Smooth muscle cell (in vitro differentiated cells): ENCODE data around the gene PEX7. TPM values are rescaled to one million over a fixed set of nuclear protein-coding genes. Genes with fewer than 3 reads are reported as not detected.
"Not testable (repeated sequence)": the region's sequence is repeated elsewhere in the genome, so short reads cannot be mapped to it uniquely, and the experiment has no call there.

ENCODE experiments used
- DNase-seq: peaks from one replicate; lab custom pipeline; 2025; ENCODE audit not compliant: unreplicated experiment; lab: John Stamatoyannopoulos, UW
- H2AFZ ChIP-seq: fragments of 200-600 bp; sonication (generic); 2 replicates; pipeline ENCODE4 v1.6.0; 2016; ENCODE audit warnings: antibody characterized with exemption, low read depth, mild to moderate bottlenecking
- H3F3A ChIP-seq: fragments of 200-600 bp; sonication (generic); 2 replicates; pipeline ENCODE4 v1.6.0; 2017; ENCODE audit warnings: antibody characterized with exemption, low read depth
- H3K27ac ChIP-seq: fragments of 200-600 bp; sonication (generic); 2 replicates; pipeline ENCODE4 v1.5.1; 2016; ENCODE audit warnings: low read depth, mild to moderate bottlenecking
- H3K27me3 ChIP-seq: fragments of 200-600 bp; sonication (generic); 2 replicates; pipeline ENCODE4 v1.6.1; 2016; ENCODE audit warnings: low read depth, mild to moderate bottlenecking
- H3K36me3 ChIP-seq: fragments of 200-600 bp; sonication (generic); 2 replicates; pipeline ENCODE4 v1.5.1; 2016; ENCODE audit warnings: low read depth
- H3K4me1 ChIP-seq: fragments of 200-600 bp; sonication (generic); 2 replicates; pipeline ENCODE4 v1.5.1; 2016; ENCODE audit warnings: low read depth
- H3K4me2 ChIP-seq: fragments of 200-600 bp; sonication (generic); 2 replicates; pipeline ENCODE4 v1.6.0; 2016; ENCODE audit warnings: mild to moderate bottlenecking
- H3K4me3 ChIP-seq: fragments of 200-600 bp; sonication (generic); 2 replicates; pipeline ENCODE4 v1.5.1; 2016; ENCODE audit warnings: mild to moderate bottlenecking
- H3K79me2 ChIP-seq: fragments of 200-600 bp; sonication (generic); 2 replicates; pipeline ENCODE4 v1.6.0; 2016; ENCODE audit warnings: low read depth, mild to moderate bottlenecking
- H3K9ac ChIP-seq: fragments of 200-600 bp; sonication (generic); 2 replicates; pipeline ENCODE4 v1.6.0; 2016; ENCODE audit warnings: low read depth
- H3K9me3 ChIP-seq: fragments of 200-600 bp; sonication (generic); replicated peaks from 2 replicates; pipeline ENCODE4 v1.5.1; 2016; ENCODE audit warnings: low read depth
- H4K20me1 ChIP-seq: fragments of 200-600 bp; sonication (generic); 2 replicates; pipeline ENCODE4 v1.6.0; 2016; ENCODE audit warnings: low read depth
- WGBS: methylation state at CpG from one replicate; pipeline ENCODE4 v1.1.7; 2016; ENCODE audit warnings: low lambda C conversion rate; 5-methylcytosine and 5-hydroxymethylcytosine counted together
- polyA plus RNA-seq: library from polyadenylated mRNA; unstranded; fragments of >200 nt; fragmentation: Nextera tagmentation; extraction: Ambion mirVana; gene quantifications from 2 replicates; pipeline ENCODE4 v1.2.1, GENCODE V29; 2016
- total RNA-seq: library from RNA; depleted of rRNA; stranded (reverse); fragments of >200 nt; gene quantifications from 2 replicates; pipeline ENCODE4 v1.2.3, GENCODE V29; 2014
- TF ChIP-seq, protein P1 (sequence below): fragments of 200-600 bp; sonication (generic); IDR thresholded peaks from 2 replicates; pipeline ENCODE4 v1.5.1; 2017; ENCODE audit warnings: borderline replicate concordance, mild to moderate bottlenecking, antibody characterized with exemption; ENCODE audit not compliant: insufficient read depth, poor library complexity, severe bottlenecking

PEX7 gene
- total and polyA plus RNA-seq, 2 experiments from 2014 or later, result 10.3 to 14.4 TPM

DNA sequence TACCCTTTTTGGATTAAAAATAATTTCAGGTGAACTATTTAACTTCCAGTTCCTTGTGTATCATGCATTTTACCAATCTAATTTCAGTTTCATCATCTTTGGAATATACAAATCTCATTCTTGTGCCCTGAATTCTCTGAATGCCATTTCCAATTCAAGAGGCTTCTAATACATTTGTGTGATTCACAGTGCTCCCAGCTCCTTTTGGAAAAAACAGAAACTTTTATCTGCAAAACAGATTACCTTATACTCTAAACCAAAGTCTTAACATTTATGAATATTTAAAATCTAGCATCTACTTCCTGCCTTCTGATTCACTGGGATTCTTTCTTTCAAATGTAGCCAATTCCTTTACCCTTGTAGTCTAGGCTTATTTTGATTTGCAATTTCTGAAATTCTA, 11.1 kb upstream of the PEX7 start:
- Histone ChIP-seq H3K36me3 (no peaks in the 10 kb centered on the region), H3K9ac (no peak overlapping the region), H3K27me3 (no peaks in the 10 kb centered on the region), H3K4me3 (no peak overlapping the region), H3K4me1 (no peaks in the 10 kb centered on the region), H3K27ac (no peak overlapping the region), H2AFZ (peak overlapping the region; percentile 60), H3F3A (no peaks in the 10 kb centered on the region), H3K79me2 (no peaks in the 10 kb centered on the region), H4K20me1 (no peaks in the 10 kb centered on the region), H3K9me3 (no peaks in the 10 kb centered on the region), H3K4me2 (no peak overlapping the region)
- TF ChIP-seq, protein P1, sequence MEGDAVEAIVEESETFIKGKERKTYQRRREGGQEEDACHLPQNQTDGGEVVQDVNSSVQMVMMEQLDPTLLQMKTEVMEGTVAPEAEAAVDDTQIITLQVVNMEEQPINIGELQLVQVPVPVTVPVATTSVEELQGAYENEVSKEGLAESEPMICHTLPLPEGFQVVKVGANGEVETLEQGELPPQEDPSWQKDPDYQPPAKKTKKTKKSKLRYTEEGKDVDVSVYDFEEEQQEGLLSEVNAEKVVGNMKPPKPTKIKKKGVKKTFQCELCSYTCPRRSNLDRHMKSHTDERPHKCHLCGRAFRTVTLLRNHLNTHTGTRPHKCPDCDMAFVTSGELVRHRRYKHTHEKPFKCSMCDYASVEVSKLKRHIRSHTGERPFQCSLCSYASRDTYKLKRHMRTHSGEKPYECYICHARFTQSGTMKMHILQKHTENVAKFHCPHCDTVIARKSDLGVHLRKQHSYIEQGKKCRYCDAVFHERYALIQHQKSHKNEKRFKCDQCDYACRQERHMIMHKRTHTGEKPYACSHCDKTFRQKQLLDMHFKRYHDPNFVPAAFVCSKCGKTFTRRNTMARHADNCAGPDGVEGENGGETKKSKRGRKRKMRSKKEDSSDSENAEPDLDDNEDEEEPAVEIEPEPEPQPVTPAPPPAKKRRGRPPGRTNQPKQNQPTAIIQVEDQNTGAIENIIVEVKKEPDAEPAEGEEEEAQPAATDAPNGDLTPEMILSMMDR, result no peak
- no peak for DNase-seq

DNA sequence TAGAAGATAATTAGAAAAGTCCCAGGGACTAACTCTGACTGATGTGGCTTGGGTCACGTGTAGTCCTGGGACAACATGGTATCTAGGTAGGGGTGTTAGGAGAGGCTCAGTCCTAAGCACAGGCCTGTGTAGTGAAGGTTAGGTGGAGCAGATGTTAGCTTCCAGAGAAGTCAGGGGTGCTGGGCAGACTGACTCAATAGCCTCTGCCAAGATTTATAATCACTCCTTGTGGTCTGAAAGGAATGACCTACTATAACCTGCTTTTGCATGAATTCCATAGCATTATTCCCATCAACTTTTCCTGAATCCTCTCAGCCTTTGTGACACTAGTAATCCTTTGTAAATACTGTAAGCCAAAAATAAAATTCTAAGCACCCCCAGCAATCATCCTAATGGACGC, 10.2 kb upstream of the PEX7 start:
- no peak overlapping the region for H3K9ac ChIP-seq
- 86% methylated on average over 2 of the region's 2 CpGs for WGBS
- no peaks in the 10 kb centered on the region for H4K20me1 ChIP-seq
- H3K36me3 ChIP-seq, result no peaks in the 10 kb centered on the region
- H3K4me1 ChIP-seq, result no peaks in the 10 kb centered on the region
- DNase-seq, result no peak
- no peaks in the 10 kb centered on the region for H3F3A ChIP-seq
- H3K79me2 ChIP-seq, result no peaks in the 10 kb centered on the region
- no peak overlapping the region for H2AFZ ChIP-seq
- no peak overlapping the region for H3K4me2 ChIP-seq
- H3K27me3 ChIP-seq, result peaks cover under 1% of the 10 kb centered on the region
- TF ChIP-seq, protein P1, result no peak
- H3K9me3 ChIP-seq, result no peaks in the 10 kb centered on the region
- no peak overlapping the region for H3K4me3 ChIP-seq
- no peak overlapping the region for H3K27ac ChIP-seq

DNA sequence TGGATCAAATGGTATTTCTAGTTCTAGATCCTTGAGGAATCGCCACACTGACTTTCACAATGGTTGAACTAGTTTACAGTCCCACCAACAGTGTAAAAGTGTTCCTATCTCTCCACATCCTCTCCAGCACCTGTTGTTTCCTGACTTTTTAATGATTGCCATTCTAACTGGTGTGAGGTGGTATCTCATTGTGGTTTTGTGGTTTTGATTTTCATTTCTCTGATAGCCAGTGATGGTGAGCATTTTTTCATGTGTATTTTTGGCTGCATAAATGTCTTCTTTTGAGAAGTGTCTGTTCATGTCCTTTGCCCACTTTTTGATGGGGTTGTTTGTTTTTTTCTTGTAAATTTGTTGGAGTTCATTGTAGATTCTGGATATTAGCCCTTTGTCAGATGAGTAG, 6.8 kb upstream of the PEX7 start:
- H3K27ac ChIP-seq, H2AFZ ChIP-seq, H3K4me1 ChIP-seq, DNase-seq, H3K4me3 ChIP-seq, H3F3A ChIP-seq, H4K20me1 ChIP-seq, H3K9ac ChIP-seq, H3K4me2 ChIP-seq, H3K36me3 ChIP-seq, H3K79me2 ChIP-seq, H3K9me3 ChIP-seq: not testable (repeated sequence)
- WGBS, result 83% methylated on average over 1 of the region's 1 CpG
- peaks cover 26% of the 10 kb centered on the region for H3K27me3 ChIP-seq

DNA sequence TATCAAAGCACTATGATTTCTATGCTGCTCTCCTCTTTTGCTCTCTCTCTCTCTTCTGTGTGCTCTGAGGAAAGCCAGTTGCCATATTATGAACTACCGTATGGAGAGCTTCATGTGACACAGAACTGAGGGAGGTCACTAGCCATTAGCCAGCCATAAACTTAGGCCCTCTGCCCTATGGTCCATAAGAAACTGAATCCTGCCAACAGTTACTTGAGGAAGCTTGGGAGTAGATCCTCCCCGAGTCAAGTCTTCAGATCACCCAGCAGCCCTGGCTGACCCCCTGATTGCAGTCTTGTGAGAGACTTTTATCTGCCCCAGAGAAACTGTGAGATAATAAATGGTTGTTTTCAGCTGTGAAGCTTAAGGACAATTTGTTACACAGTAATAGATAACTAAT, 5.7 kb upstream of the PEX7 start:
- Histone ChIP-seq H3K27me3 (peaks cover 26% of the 10 kb centered on the region), H3K9me3 (no peaks in the 10 kb centered on the region), H3K79me2 (no peaks in the 10 kb centered on the region), H3F3A (no peaks in the 10 kb centered on the region), H2AFZ (no peak overlapping the region), H3K27ac (no peak overlapping the region), H3K4me2 (no peak overlapping the region), H4K20me1 (no peaks in the 10 kb centered on the region), H3K9ac (no peak overlapping the region), H3K4me3 (no peak overlapping the region), H3K4me1 (no peaks in the 10 kb centered on the region), H3K36me3 (no peaks in the 10 kb centered on the region)
- WGBS, result 71% methylated on average over 2 of the region's 2 CpGs
- TF ChIP-seq, protein P1, result no peak
- no peak for DNase-seq
